BJ (cell line): ENCODE data around the gene ZNF688. TPM values are rescaled to one million over a fixed set of nuclear protein-coding genes. Genes with fewer than 3 reads are reported as not detected.

Experiments used
- CTCF ChIA-PET: fragments of 350-600 bp; formaldehyde crosslinking; extraction: SDS; loops from one replicate; lab custom pipeline; 2021; ENCODE audit warnings: antibody characterized with exemption, inconsistent platforms; lab: Yijun Ruan, JAX
- POLR2A ChIA-PET: fragments of 300-600 bp; sonication (Branson Sonifier 250); formaldehyde crosslinking; extraction: SDS; loops from one replicate; lab custom pipeline; 2021; ENCODE audit warnings: antibody characterized with exemption; lab: Charles Lee
- DNase-seq: peaks from one replicate; pipeline ENCODE4 v3.0.0-alpha.2; 2011; ENCODE audit warnings: low read depth
- H3K27me3 ChIP-seq: 2 replicates; pipeline ENCODE4 v1.6.0; 2011; ENCODE audit warnings: low read length; ENCODE audit not compliant: control insufficient read depth, insufficient read depth
- H3K36me3 ChIP-seq: 2 replicates; pipeline ENCODE4 v1.5.1; 2011; ENCODE audit warnings: low read length; ENCODE audit not compliant: control insufficient read depth, insufficient read depth
- H3K4me3 ChIP-seq: 2 replicates; pipeline ENCODE4 v1.5.1; 2011; ENCODE audit warnings: low read depth, mild to moderate bottlenecking, control low read depth, low read length
- polyA minus RNA-seq: library from RNA; depleted of rRNA, polyadenylated mRNA; stranded (reverse); fragments of >200 nt; gene quantifications from 2 replicates; pipeline ENCODE4 v1.2.3, GENCODE V29; 2011; rRNA and poly(A)+ RNA removed
- polyA plus RNA-seq: library from polyadenylated mRNA; depleted of rRNA; stranded (reverse); fragments of >200 nt; gene quantifications from 2 replicates; pipeline ENCODE4 v1.2.3, GENCODE V29; 2011; rRNA removed
- TF ChIP-seq, protein P1 (sequence below): IDR thresholded peaks from 2 replicates; pipeline ENCODE4 v1.5.1; 2011; ENCODE audit warnings: low read depth, mild to moderate bottlenecking, control low read depth, inconsistent platforms, low read length, moderate library complexity; ENCODE audit not compliant: insufficient read depth

The ZNF688 gene
- polyA plus RNA-seq (6.3 and 8.8 TPM in 2 replicates), polyA minus RNA-seq (1.2 and 2.1 TPM in 2 replicates)

DNA sequence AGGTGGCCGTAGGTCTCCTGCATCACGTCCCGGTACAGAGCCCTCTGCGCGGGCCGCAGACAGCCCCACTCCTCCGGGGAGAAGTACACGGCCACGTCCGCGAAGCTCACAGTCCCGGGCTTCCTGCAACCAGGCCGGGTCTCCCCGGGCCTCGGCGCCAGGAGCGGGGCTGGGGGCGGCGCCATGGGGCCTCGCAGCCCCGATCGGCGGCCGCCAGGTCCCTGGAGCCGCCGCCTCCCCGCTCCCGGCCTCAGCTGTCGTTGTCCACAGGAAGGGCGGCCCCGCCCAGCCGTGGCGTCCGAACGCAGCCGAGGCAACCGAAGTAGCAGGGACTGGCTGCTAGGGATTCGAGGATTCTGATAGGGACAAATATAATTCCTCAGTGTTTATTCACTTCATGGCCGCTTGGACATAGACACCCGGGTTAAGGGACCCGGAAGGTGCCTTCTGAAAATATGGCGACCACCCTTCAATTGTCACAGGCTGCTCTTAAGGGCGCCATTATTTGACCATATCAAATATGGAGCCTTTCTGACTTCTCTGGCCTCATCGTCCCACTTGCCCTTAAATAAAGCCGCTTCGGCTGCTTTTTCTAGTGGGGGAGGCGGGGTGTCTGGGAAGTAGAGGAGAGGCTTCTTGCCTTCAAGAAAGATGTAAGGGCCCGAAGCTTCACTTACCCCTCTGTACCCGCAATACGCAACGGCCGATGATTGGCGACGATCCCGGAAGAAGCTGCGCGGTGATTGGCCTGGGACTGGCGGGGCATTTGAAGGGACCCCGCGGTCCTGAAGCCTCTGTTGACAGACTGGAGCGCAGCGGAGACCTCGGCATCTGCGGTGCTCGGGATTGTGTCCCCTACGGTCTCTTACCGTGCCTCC lies at the start of gene ZNF688:
Gene ZNF688 (minus strand): TSS at position 270 of the 878 bp plus-strand sequence. CDS start 85 bp downstream, at position 185.
- Histone ChIP-seq H3K36me3 (no peaks in the 10 kb centered on the region), H3K27me3 (no peaks in the 10 kb centered on the region), H3K4me3 (peak within 1 kb of the TSS; percentile 51)
- TF ChIP-seq, protein P1, sequence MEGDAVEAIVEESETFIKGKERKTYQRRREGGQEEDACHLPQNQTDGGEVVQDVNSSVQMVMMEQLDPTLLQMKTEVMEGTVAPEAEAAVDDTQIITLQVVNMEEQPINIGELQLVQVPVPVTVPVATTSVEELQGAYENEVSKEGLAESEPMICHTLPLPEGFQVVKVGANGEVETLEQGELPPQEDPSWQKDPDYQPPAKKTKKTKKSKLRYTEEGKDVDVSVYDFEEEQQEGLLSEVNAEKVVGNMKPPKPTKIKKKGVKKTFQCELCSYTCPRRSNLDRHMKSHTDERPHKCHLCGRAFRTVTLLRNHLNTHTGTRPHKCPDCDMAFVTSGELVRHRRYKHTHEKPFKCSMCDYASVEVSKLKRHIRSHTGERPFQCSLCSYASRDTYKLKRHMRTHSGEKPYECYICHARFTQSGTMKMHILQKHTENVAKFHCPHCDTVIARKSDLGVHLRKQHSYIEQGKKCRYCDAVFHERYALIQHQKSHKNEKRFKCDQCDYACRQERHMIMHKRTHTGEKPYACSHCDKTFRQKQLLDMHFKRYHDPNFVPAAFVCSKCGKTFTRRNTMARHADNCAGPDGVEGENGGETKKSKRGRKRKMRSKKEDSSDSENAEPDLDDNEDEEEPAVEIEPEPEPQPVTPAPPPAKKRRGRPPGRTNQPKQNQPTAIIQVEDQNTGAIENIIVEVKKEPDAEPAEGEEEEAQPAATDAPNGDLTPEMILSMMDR: no peak
- POLR2A ChIA-PET: interaction anchor here (0.5 kb wide), 1 partner anchor 25 kb away, joined by 3 read pairs; no protein-coding TSS in a partner anchor
- CTCF ChIA-PET: interaction anchor here (0.7 to 1.5 kb wide), 9 partner anchors 10 to 142 kb away, joined by 3 to 7 read pairs (median 4); partner anchors contain the start of genes DCTPP1 and ZNF764
- peak; percentile 96 for DNase-seq

DNA sequence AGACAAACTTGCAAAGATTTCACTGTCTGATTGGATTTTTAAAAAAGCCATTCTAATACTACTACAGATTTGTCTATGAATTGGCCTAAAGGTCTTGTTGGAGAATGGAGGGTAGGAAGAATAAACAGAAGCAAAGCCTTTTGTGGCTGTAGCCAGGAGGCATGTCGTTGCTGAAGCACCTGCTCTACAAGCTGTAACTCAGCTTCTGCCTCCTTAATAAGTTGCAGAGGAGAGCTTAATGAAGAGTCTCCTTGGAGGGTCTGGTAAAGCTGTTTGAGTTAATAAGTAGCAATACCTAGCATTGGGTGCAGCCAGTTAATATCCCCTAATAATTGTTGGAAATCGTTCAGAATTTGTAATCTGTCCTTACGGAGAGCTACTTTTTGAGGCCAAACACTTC lies 48.7 kb upstream of the ZNF688 start:
- H3K4me3 ChIP-seq: no peak overlapping the region
- TF ChIP-seq, protein P1: no peak
- CTCF ChIA-PET: interaction anchor here (0.7 to 1.8 kb wide), 6 partner anchors 9 to 599 kb away, joined by 3 to 9 read pairs (median 3); no protein-coding TSS in a partner anchor
- no peak for DNase-seq
- POLR2A ChIA-PET: no interaction called here
- H3K36me3 ChIP-seq: no peaks in the 10 kb centered on the region
- H3K27me3 ChIP-seq: no peaks in the 10 kb centered on the region; the same call in 1 of the 2 replicates

DNA sequence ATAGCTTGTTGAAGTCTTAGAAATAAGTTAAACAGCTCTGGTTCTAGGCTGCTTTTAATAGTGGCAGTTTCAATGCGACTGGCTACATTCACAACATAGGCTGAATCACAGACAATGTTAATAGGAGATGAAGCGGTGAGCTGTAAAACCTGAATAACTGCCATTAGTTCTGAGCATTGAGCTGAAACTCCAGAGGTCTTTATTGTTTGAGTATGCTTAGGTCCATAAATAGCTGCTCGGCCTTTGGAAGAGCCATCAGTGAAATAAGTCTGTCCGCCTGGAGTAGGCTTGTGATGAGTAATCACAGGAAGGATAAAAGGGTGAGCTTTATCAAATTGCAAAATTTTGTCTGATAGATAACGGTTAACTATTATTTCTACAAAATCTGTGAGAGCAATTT lies 48.1 kb upstream of the ZNF688 start:
- DNase-seq: no peak

DNA sequence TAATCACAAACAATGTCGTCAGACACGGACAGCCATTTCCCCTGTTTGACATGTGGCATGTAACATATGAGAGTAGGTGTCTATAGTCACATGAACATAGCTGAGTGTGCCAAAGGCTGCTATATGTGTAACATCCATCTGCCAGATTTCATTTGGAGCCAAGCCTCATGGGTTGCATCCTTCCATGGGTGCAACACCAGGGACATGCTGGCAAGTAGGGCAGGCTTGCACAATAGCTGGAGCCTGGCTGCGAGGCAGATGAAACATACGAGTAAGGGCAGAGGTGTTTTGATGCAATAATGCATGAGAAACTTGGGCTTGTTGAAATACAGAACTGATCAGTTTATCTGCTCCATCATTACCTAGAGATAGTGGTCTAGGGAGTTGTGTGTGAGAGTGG lies 47.7 kb upstream of the ZNF688 start:
- Histone ChIP-seq H3K27me3 (no peaks in the 10 kb centered on the region; the same call in 1 of the 2 replicates), H3K36me3 (no peaks in the 10 kb centered on the region), H3K4me3 (no peak overlapping the region)
- ChIA-PET CTCF (interaction anchor here (0.9 to 1.8 kb wide), 5 partner anchors 10 to 185 kb away, joined by 3 to 9 read pairs (median 3); no protein-coding TSS in a partner anchor), POLR2A (no interaction called here)
- TF ChIP-seq, protein P1: no peak
- no peak for DNase-seq

More for the DNA sequence above, 48.1 kb upstream of the ZNF688 start:
- TF ChIP-seq, protein P1: no peak
- CTCF ChIA-PET: interaction anchor here (0.7 to 1.8 kb wide), 7 partner anchors 10 to 599 kb away, joined by 3 to 9 read pairs (median 3); no protein-coding TSS in a partner anchor
- no peaks in the 10 kb centered on the region; the same call in 1 of the 2 replicates for H3K27me3 ChIP-seq
- no peak overlapping the region for H3K4me3 ChIP-seq
- POLR2A ChIA-PET: no interaction called here
- H3K36me3 ChIP-seq: no peaks in the 10 kb centered on the region
